Stomach smooth muscle (tissue), 2 donors: ENCODE data around the gene PTCD2.

ENCODE experiments used
- H3K27ac ChIP-seq: one replicate; pipeline ENCODE4 v1.7.0; 2013; ENCODE audit warnings: mild to moderate bottlenecking, low read length, inconsistent platforms
- H3K27me3 ChIP-seq, 2 donors: one replicate each; pipeline ENCODE4 v1.7.0; 2013; ENCODE audit warnings: low read length in 2 of 2; ENCODE audit not compliant: insufficient read depth in 2 of 2, control insufficient read depth in 1 of 2
- H3K36me3 ChIP-seq, 2 donors: one replicate each; pipeline ENCODE4 v1.7.0; 2013; ENCODE audit warnings: low read length in 2 of 2; ENCODE audit not compliant: control insufficient read depth in 2 of 2, insufficient read depth in 2 of 2
- H3K4me1 ChIP-seq: one replicate; pipeline ENCODE4 v1.7.0; 2013; ENCODE audit warnings: low read length; ENCODE audit not compliant: control insufficient read depth, insufficient read depth
- H3K4me3 ChIP-seq, 2 donors: one replicate each; pipeline ENCODE4 v1.7.0; 2013; ENCODE audit warnings: low read length in 2 of 2
- H3K9ac ChIP-seq, 2 donors: one replicate each; pipeline ENCODE4 v1.7.0; 2013; ENCODE audit warnings: low read length in 2 of 2, mild to moderate bottlenecking in 1 of 2
- H3K9me3 ChIP-seq, 2 donors: one replicate each; pipeline ENCODE4 v1.7.0; 2013; ENCODE audit warnings: low read length in 2 of 2; ENCODE audit not compliant: control insufficient read depth in 2 of 2
- donor health status: healthy.
- donor health status: Pancreatic carcinoma.

Gene PTCD2

GRCh38 chr5:72319976-72320752 lies at the start of gene PTCD2, which contains the start of gene MRPS27:
Gene PTCD2 (plus strand): TSS chr5:72320373. CDS start chr5:72320383, 10 bp downstream.
Gene MRPS27 (minus strand): TSS chr5:72320240. CDS start chr5:72320221, 19 bp downstream.
- Histone ChIP-seq H3K4me3 (peak within 1 kb of the TSS; percentile 99 to 100), H3K9ac (peak within 1 kb of the TSS; percentile 90 to 92), H3K27ac (peak within 1 kb of the TSS; percentile 75), H3K27me3 (no peaks in the 10 kb centered on the region), H3K4me1 (peaks cover 6% of the 10 kb centered on the region), H3K36me3 (peaks cover 7 to 8% of the 10 kb centered on the region in 2 donors), H3K9me3 (no peaks in the 10 kb centered on the region)

GRCh38 chr5:72271702-72272101 lies 48.5 kb upstream of the PTCD2 start:
- no peaks in the 10 kb centered on the region for H3K9me3 ChIP-seq
- no peaks in the 10 kb centered on the region for H3K36me3 ChIP-seq
- no peaks in the 10 kb centered on the region for H3K27me3 ChIP-seq
- H3K9ac ChIP-seq = no peak overlapping the region
- no peaks in the 10 kb centered on the region for H3K4me1 ChIP-seq
- no peak overlapping the region for H3K4me3 ChIP-seq
- H3K27ac ChIP-seq = no peak overlapping the region

GRCh38 chr5:72272398-72272797 lies 47.8 kb upstream of the PTCD2 start:
- H3K4me1 ChIP-seq = no peaks in the 10 kb centered on the region
- H3K9me3 ChIP-seq = no peaks in the 10 kb centered on the region
- H3K27me3 ChIP-seq = no peaks in the 10 kb centered on the region
- no peak overlapping the region for H3K4me3 ChIP-seq
- no peak overlapping the region for H3K27ac ChIP-seq
- H3K9ac ChIP-seq = no peak overlapping the region
- H3K36me3 ChIP-seq = no peaks in the 10 kb centered on the region

GRCh38 chr5:72273547-72273946 lies 46.6 kb upstream of the PTCD2 start:
- Histone ChIP-seq H3K27me3 (no peaks in the 10 kb centered on the region), H3K36me3 (no peaks in the 10 kb centered on the region), H3K9ac (no peak overlapping the region), H3K4me1 (no peaks in the 10 kb centered on the region), H3K4me3 (no peak overlapping the region), H3K27ac (no peak overlapping the region), H3K9me3 (no peaks in the 10 kb centered on the region)

GRCh38 chr5:72276219-72276752 lies 43.9 kb upstream of the PTCD2 start:
- H3K9me3 ChIP-seq = no peaks in the 10 kb centered on the region

GRCh38 chr5:72280581-72281069 lies 39.5 kb upstream of the PTCD2 start:
- Histone ChIP-seq H3K27ac (peak overlapping the region; percentile 64), H3K4me1 (peaks cover 21% of the 10 kb centered on the region), H3K9me3 (no peaks in the 10 kb centered on the region), H3K27me3 (no peaks in the 10 kb centered on the region), H3K36me3 (no peaks in the 10 kb centered on the region), H3K4me3 (no peak overlapping the region), H3K9ac (no peak overlapping the region)

More at GRCh38 chr5:72276219-72276752, 43.9 kb upstream of the PTCD2 start:
- H3K9ac ChIP-seq = no peak overlapping the region
- H3K27ac ChIP-seq = no peak overlapping the region
- no peak overlapping the region for H3K4me3 ChIP-seq
- peaks cover 4% of the 10 kb centered on the region for H3K4me1 ChIP-seq
- H3K36me3 ChIP-seq = no peaks in the 10 kb centered on the region
- H3K27me3 ChIP-seq = no peaks in the 10 kb centered on the region

GRCh38 chr5:72281430-72281763 lies 38.8 kb upstream of the PTCD2 start:
- H3K9ac ChIP-seq = peak overlapping the region in 1 of 2 donors; percentile 29
- no peaks in the 10 kb centered on the region for H3K27me3 ChIP-seq
- peak overlapping the region in 1 of 2 donors; percentile 10 for H3K4me3 ChIP-seq
- H3K36me3 ChIP-seq = no peaks in the 10 kb centered on the region
- peak overlapping the region; percentile 64 for H3K27ac ChIP-seq
- H3K9me3 ChIP-seq = no peaks in the 10 kb centered on the region
- H3K4me1 ChIP-seq = peaks cover 21% of the 10 kb centered on the region

GRCh38 chr5:72281764-72282499 lies 38.2 kb upstream of the PTCD2 start:
- no peaks in the 10 kb centered on the region for H3K27me3 ChIP-seq
- peak overlapping the region; percentile 64 for H3K27ac ChIP-seq
- peak overlapping the region in 1 of 2 donors; percentile 29 for H3K9ac ChIP-seq
- no peaks in the 10 kb centered on the region for H3K36me3 ChIP-seq
- peaks cover 21% of the 10 kb centered on the region for H3K4me1 ChIP-seq
- peak overlapping the region in 1 of 2 donors; percentile 10 for H3K4me3 ChIP-seq
- H3K9me3 ChIP-seq = no peaks in the 10 kb centered on the region

GRCh38 chr5:72282878-72283277 lies 37.3 kb upstream of the PTCD2 start:
- Histone ChIP-seq H3K9ac (no peak overlapping the region), H3K4me3 (no peak overlapping the region), H3K27me3 (no peaks in the 10 kb centered on the region), H3K4me1 (peaks cover 21% of the 10 kb centered on the region), H3K9me3 (no peaks in the 10 kb centered on the region), H3K36me3 (no peaks in the 10 kb centered on the region), H3K27ac (no peak overlapping the region)

- Histone ChIP-seq H3K36me3 (no peaks in the 10 kb centered on the region), H3K4me3 (no peak overlapping the region), H3K27me3 (no peaks in the 10 kb centered on the region), H3K9me3 (no peaks in the 10 kb centered on the region), H3K4me1 (peaks cover 21% of the 10 kb centered on the region), H3K9ac (no peak overlapping the region), H3K27ac (no peak overlapping the region)
Observed at GRCh38 chr5:72283358-72283757, 36.8 kb upstream of the PTCD2 start.
